ENCODE results near the gene POMZP3.
A peak's percentile ranks its signal among the peaks of the same experiment; 100 is the strongest.
"Not testable (repeated sequence)": the region's sequence is repeated elsewhere in the genome, so short reads cannot be mapped to it uniquely, and the experiment has no call there.

POMZP3 gene

DNA sequence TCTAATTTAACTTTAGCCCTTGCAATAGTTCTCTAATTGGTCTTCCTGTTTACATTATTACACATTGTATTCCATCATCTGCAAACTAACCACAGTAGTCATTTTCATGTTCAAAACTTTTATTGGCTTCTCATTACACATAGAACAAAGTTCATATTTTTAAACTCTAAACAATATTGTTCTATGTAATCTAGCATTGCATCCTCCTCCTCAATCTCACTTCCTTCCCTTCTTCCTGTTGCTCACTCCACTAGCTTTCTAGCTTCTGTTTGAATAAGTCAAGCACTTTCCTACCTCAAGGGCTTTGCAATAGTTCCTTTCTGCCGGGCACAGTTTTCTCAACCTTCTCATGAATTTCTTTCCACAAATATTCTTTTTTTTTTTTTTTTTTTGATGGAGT lies 38.5 kb downstream of the POMZP3 start:
- ATAC-seq (ENCODE audit: low read depth), result peak; percentile 57
- peak overlapping the region; percentile 57 for H3K27ac ChIP-seq (ENCODE audit: poor library complexity, severe bottlenecking)
- H3K4me3 ChIP-seq (ENCODE audit: severe bottlenecking); H3K9me3 ChIP-seq (ENCODE audit: severe bottlenecking); H3K27me3 ChIP-seq (ENCODE audit: insufficient read depth, poor library complexity, severe bottlenecking); DNase-seq (ENCODE audit: low spot score); H3K36me3 ChIP-seq (ENCODE audit: low read depth): not testable (repeated sequence)
- H3K4me1 ChIP-seq (ENCODE audit: insufficient read depth, poor library complexity, severe bottlenecking), result peaks cover 28% of the 10 kb centered on the region

GRCh38 chr7:76586585-76587315 lies 40.3 kb downstream of the POMZP3 start:
- not testable (repeated sequence) for ATAC-seq (ENCODE audit: low read depth); DNase-seq (ENCODE audit: low spot score)

GRCh38 chr7:76583636-76584281 lies 43.3 kb downstream of the POMZP3 start:
- not testable (repeated sequence) for H3K36me3 ChIP-seq (ENCODE audit: low read depth); ATAC-seq (ENCODE audit: low read depth); H3K27me3 ChIP-seq (ENCODE audit: insufficient read depth, poor library complexity, severe bottlenecking); DNase-seq (ENCODE audit: low spot score); H3K9me3 ChIP-seq (ENCODE audit: severe bottlenecking); H3K4me3 ChIP-seq (ENCODE audit: severe bottlenecking)
- Histone ChIP-seq H3K27ac (ENCODE audit: poor library complexity, severe bottlenecking) (peak overlapping the region; percentile 83), H3K4me1 (ENCODE audit: insufficient read depth, poor library complexity, severe bottlenecking) (peaks cover 42% of the 10 kb centered on the region)

More at GRCh38 chr7:76586585-76587315, 40.3 kb downstream of the POMZP3 start:
- not testable (repeated sequence) for H3K27me3 ChIP-seq (ENCODE audit: insufficient read depth, poor library complexity, severe bottlenecking); H3K4me3 ChIP-seq (ENCODE audit: severe bottlenecking); H3K36me3 ChIP-seq (ENCODE audit: low read depth); H3K9me3 ChIP-seq (ENCODE audit: severe bottlenecking)
- Histone ChIP-seq H3K4me1 (ENCODE audit: insufficient read depth, poor library complexity, severe bottlenecking) (peaks cover 35% of the 10 kb centered on the region), H3K27ac (ENCODE audit: poor library complexity, severe bottlenecking) (peak overlapping the region; percentile 57)

GRCh38 chr7:76582848-76583631 lies 44.0 kb downstream of the POMZP3 start:
- peak overlapping the region; percentile 83 for H3K27ac ChIP-seq (ENCODE audit: poor library complexity, severe bottlenecking)
- H3K36me3 ChIP-seq (ENCODE audit: low read depth); H3K9me3 ChIP-seq (ENCODE audit: severe bottlenecking); H3K4me3 ChIP-seq (ENCODE audit: severe bottlenecking); H3K27me3 ChIP-seq (ENCODE audit: insufficient read depth, poor library complexity, severe bottlenecking): not testable (repeated sequence)
- DNase-seq (ENCODE audit: low spot score), result peak; percentile 84
- H3K4me1 ChIP-seq (ENCODE audit: insufficient read depth, poor library complexity, severe bottlenecking), result peaks cover 39% of the 10 kb centered on the region
- ATAC-seq (ENCODE audit: low read depth), result peak; percentile 99

DNA sequence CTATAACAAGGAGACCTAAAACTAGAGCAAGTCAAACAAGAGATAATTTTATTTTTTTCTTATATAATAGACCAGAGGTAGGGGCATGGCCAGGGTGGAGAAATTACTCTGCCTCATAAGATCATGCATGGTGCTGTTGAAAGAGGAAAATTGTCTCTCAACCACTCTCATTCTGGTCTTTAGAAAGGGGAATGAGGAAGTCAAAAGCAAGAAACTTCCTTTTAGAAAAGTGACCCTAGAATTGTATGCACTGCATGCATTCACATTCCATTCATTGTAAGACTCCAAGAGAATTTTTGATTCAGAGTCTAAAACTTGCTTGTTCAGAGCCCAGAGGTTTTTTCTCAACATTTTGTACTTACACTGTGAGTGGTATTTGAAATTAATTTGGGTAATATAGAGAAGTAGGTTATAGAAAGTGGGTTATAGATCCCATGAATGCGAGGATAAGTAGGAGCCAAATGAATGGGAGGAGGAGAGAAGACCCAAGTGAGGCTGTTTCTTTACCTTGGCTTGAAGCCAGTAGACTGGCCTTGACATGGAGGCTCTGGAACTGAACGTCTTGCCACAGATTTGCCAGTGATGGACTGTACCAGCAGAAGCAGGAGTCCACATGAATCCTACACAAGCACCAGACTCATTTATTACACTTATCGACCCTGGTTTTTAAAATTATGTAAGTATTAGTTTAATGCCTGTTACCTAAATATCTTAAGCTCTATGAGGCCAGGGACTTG lies 51.0 kb downstream of the POMZP3 start:
- not testable (repeated sequence) for H3K27ac ChIP-seq (ENCODE audit: poor library complexity, severe bottlenecking); H3K4me3 ChIP-seq (ENCODE audit: severe bottlenecking); ATAC-seq (ENCODE audit: low read depth); DNase-seq (ENCODE audit: low spot score); H3K9me3 ChIP-seq (ENCODE audit: severe bottlenecking); H3K27me3 ChIP-seq (ENCODE audit: insufficient read depth, poor library complexity, severe bottlenecking); H3K36me3 ChIP-seq (ENCODE audit: low read depth)
- peaks cover 15% of the 10 kb centered on the region for H3K4me1 ChIP-seq (ENCODE audit: insufficient read depth, poor library complexity, severe bottlenecking)

- H3K36me3 ChIP-seq (ENCODE audit: low read depth); H3K4me3 ChIP-seq (ENCODE audit: severe bottlenecking); H3K9me3 ChIP-seq (ENCODE audit: severe bottlenecking); H3K27me3 ChIP-seq (ENCODE audit: insufficient read depth, poor library complexity, severe bottlenecking); DNase-seq (ENCODE audit: low spot score); ATAC-seq (ENCODE audit: low read depth); H3K27ac ChIP-seq (ENCODE audit: poor library complexity, severe bottlenecking): not testable (repeated sequence)
- H3K4me1 ChIP-seq (ENCODE audit: insufficient read depth, poor library complexity, severe bottlenecking), result peaks cover 19% of the 10 kb centered on the region
Observed at GRCh38 chr7:76575431-76575830, 51.6 kb downstream of the POMZP3 start.

GRCh38 chr7:76572296-76572695 lies 54.8 kb downstream of the POMZP3 start:
- not testable (repeated sequence) for H3K36me3 ChIP-seq (ENCODE audit: low read depth); H3K4me3 ChIP-seq (ENCODE audit: severe bottlenecking); H3K27ac ChIP-seq (ENCODE audit: poor library complexity, severe bottlenecking); H3K27me3 ChIP-seq (ENCODE audit: insufficient read depth, poor library complexity, severe bottlenecking); DNase-seq (ENCODE audit: low spot score); H3K9me3 ChIP-seq (ENCODE audit: severe bottlenecking); ATAC-seq (ENCODE audit: low read depth)
- peaks cover 31% of the 10 kb centered on the region for H3K4me1 ChIP-seq (ENCODE audit: insufficient read depth, poor library complexity, severe bottlenecking)

GRCh38 chr7:76570324-76570775 lies 56.7 kb downstream of the POMZP3 start:
- Histone ChIP-seq H3K27ac (ENCODE audit: poor library complexity, severe bottlenecking) (peak overlapping the region; percentile 60), H3K4me1 (ENCODE audit: insufficient read depth, poor library complexity, severe bottlenecking) (peaks cover 31% of the 10 kb centered on the region)
- not testable (repeated sequence) for H3K4me3 ChIP-seq (ENCODE audit: severe bottlenecking); H3K36me3 ChIP-seq (ENCODE audit: low read depth); H3K9me3 ChIP-seq (ENCODE audit: severe bottlenecking); DNase-seq (ENCODE audit: low spot score); H3K27me3 ChIP-seq (ENCODE audit: insufficient read depth, poor library complexity, severe bottlenecking)
- peak; percentile 73 for ATAC-seq (ENCODE audit: low read depth)

GRCh38 chr7:76568742-76569141 lies 58.3 kb downstream of the POMZP3 start:
- ATAC-seq (ENCODE audit: low read depth), result peak; percentile 89
- H3K4me1 ChIP-seq (ENCODE audit: insufficient read depth, poor library complexity, severe bottlenecking), result peaks cover 26% of the 10 kb centered on the region
- DNase-seq (ENCODE audit: low spot score); H3K4me3 ChIP-seq (ENCODE audit: severe bottlenecking); H3K27me3 ChIP-seq (ENCODE audit: insufficient read depth, poor library complexity, severe bottlenecking); H3K9me3 ChIP-seq (ENCODE audit: severe bottlenecking): not testable (repeated sequence)
- H3K36me3 ChIP-seq (ENCODE audit: low read depth), result peaks cover 12% of the 10 kb centered on the region; the same call in 1 of the 2 replicates
- H3K27ac ChIP-seq (ENCODE audit: poor library complexity, severe bottlenecking), result peak overlapping the region; percentile 61

- peak overlapping the region; percentile 61 for H3K27ac ChIP-seq (ENCODE audit: poor library complexity, severe bottlenecking)
- ATAC-seq (ENCODE audit: low read depth); H3K27me3 ChIP-seq (ENCODE audit: insufficient read depth, poor library complexity, severe bottlenecking): not testable (repeated sequence)
Observed at GRCh38 chr7:76567753-76568152, 59.3 kb downstream of the POMZP3 start.

More at GRCh38 chr7:76567753-76568152, 59.3 kb downstream of the POMZP3 start:
- Histone ChIP-seq H3K4me1 (ENCODE audit: insufficient read depth, poor library complexity, severe bottlenecking) (peaks cover 26% of the 10 kb centered on the region), H3K36me3 (ENCODE audit: low read depth) (peaks cover 12% of the 10 kb centered on the region; the same call in 1 of the 2 replicates)
- not testable (repeated sequence) for H3K4me3 ChIP-seq (ENCODE audit: severe bottlenecking); DNase-seq (ENCODE audit: low spot score); H3K9me3 ChIP-seq (ENCODE audit: severe bottlenecking)
